ENCODE measurements around the gene RSPH6A. TPM values are rescaled to one million over a fixed set of nuclear protein-coding genes. Genes with fewer than 3 reads are reported as not detected.
"Not testable (repeated sequence)": the region's sequence is repeated elsewhere in the genome, so short reads cannot be mapped to it uniquely, and the experiment has no call there.

Gene RSPH6A
- total RNA-seq, 2 experiments from 2014 or later = 0.17 to 0.25 TPM

- ATAC-seq (ENCODE audit: poor library complexity) = no peak
- CTCF ChIA-PET = no interaction called here
- H3K9me3 Mint-ChIP-seq = no peaks in the 10 kb centered on the region
- no peak for TF ChIP-seq CTCF (IDR thresholded peaks at IDR 0.05)
- intact Hi-C loops (cut with DNase I, micrococcal nuclease) = no loop called here
- H3K4me1 ChIP-seq (ENCODE audit: insufficient read depth, low read length) = no peaks in the 10 kb centered on the region
- H3K9me3 ChIP-seq (ENCODE audit: control insufficient read depth in 1 of 2, insufficient read depth in 1 of 2, low read length in 2 of 2) = no peaks in the 10 kb centered on the region
- H3K27me3 Mint-ChIP-seq = no peaks in the 10 kb centered on the region
- no peaks in the 10 kb centered on the region for H3K4me1 Mint-ChIP-seq (ENCODE audit: low read depth)
- no peak overlapping the region for H3K4me3 ChIP-seq (ENCODE audit: low read length)
- H3K27ac ChIP-seq (ENCODE audit: low read depth in 1 of 2, low read length in 2 of 2) = no peak overlapping the region
- H3K36me3 Mint-ChIP-seq (ENCODE audit: low read depth) = no peaks in the 10 kb centered on the region
- no peaks in the 10 kb centered on the region for H3K36me3 ChIP-seq (ENCODE audit: insufficient read depth, low read length)
- H3K4me3 Mint-ChIP-seq = no peak overlapping the region
- no peak for DNase-seq
- H3K27ac Mint-ChIP-seq = no peak overlapping the region
- POLR2A ChIA-PET = interaction anchor here (0.6 kb wide), 1 partner anchor 343 kb away, joined by 3 read pairs; no protein-coding TSS in a partner anchor
- H3K27me3 ChIP-seq (ENCODE audit: control insufficient read depth in 1 of 2, insufficient read depth in 2 of 2, low read length in 2 of 2) = no peaks in the 10 kb centered on the region
These were observed 61.6 kb downstream of the RSPH6A start for GRCh38 chr19:45753548-45753947.

- Histone ChIP-seq H3K9me3 (ENCODE audit: control insufficient read depth in 1 of 2, insufficient read depth in 1 of 2, low read length in 2 of 2) (no peaks in the 10 kb centered on the region), H3K27me3 (ENCODE audit: control insufficient read depth in 1 of 2, insufficient read depth in 2 of 2, low read length in 2 of 2) (no peaks in the 10 kb centered on the region), H3K4me3 (ENCODE audit: low read length) (no peak overlapping the region), H3K27ac (ENCODE audit: low read depth in 1 of 2, low read length in 2 of 2) (no peak overlapping the region), H3K4me1 (ENCODE audit: insufficient read depth, low read length) (no peaks in the 10 kb centered on the region), H3K36me3 (ENCODE audit: insufficient read depth, low read length) (no peaks in the 10 kb centered on the region)
- H3K9me3 Mint-ChIP-seq = no peaks in the 10 kb centered on the region
- intact Hi-C loops (cut with DNase I, micrococcal nuclease) = no loop called here
- peaks cover under 1% of the 10 kb centered on the region for H3K27me3 Mint-ChIP-seq
- ATAC-seq (ENCODE audit: poor library complexity) (no peak), DNase-seq (no peak)
- H3K4me1 Mint-ChIP-seq (ENCODE audit: low read depth) = no peaks in the 10 kb centered on the region
- no peak overlapping the region for H3K4me3 Mint-ChIP-seq
- CTCF ChIA-PET = interaction anchor here (0.7 kb wide), 1 partner anchor 194 kb away, joined by 3 read pairs; no protein-coding TSS in a partner anchor
- TF ChIP-seq CTCF (IDR thresholded peaks at IDR 0.05) = no peak
- no peak overlapping the region for H3K27ac Mint-ChIP-seq
- POLR2A ChIA-PET = interaction anchor here (0.7 kb wide), 1 partner anchor 43 kb away, joined by 3 read pairs; no protein-coding TSS in a partner anchor
- H3K36me3 Mint-ChIP-seq (ENCODE audit: low read depth) = no peaks in the 10 kb centered on the region
These were observed 62.5 kb downstream of the RSPH6A start for GRCh38 chr19:45752639-45753038.

- H3K27ac ChIP-seq (ENCODE audit: low read depth in 1 of 2, low read length in 2 of 2); POLR2A ChIA-PET; H3K36me3 ChIP-seq (ENCODE audit: insufficient read depth, low read length): not testable (repeated sequence)
These were observed 63.6 kb downstream of the RSPH6A start for GRCh38 chr19:45751483-45751882.

GRCh38 chr19:45747513-45747912 is 67.6 kb downstream of the RSPH6A start:
- POLR2A ChIA-PET = no interaction called here
- intact Hi-C loops (cut with DNase I, micrococcal nuclease) = no loop called here
- H3K9me3 Mint-ChIP-seq = no peaks in the 10 kb centered on the region

More at GRCh38 chr19:45751483-45751882, 63.6 kb downstream of the RSPH6A start:
- H3K4me3 ChIP-seq (ENCODE audit: low read length); H3K4me1 Mint-ChIP-seq (ENCODE audit: low read depth); H3K9me3 Mint-ChIP-seq; intact Hi-C loops (cut with DNase I, micrococcal nuclease); H3K36me3 Mint-ChIP-seq (ENCODE audit: low read depth); H3K27ac Mint-ChIP-seq; DNase-seq; ATAC-seq (ENCODE audit: poor library complexity); H3K27me3 ChIP-seq (ENCODE audit: control insufficient read depth in 1 of 2, insufficient read depth in 2 of 2, low read length in 2 of 2); H3K27me3 Mint-ChIP-seq; H3K4me3 Mint-ChIP-seq; H3K4me1 ChIP-seq (ENCODE audit: insufficient read depth, low read length); H3K9me3 ChIP-seq (ENCODE audit: control insufficient read depth in 1 of 2, insufficient read depth in 1 of 2, low read length in 2 of 2): not testable (repeated sequence)
- CTCF ChIA-PET = interaction anchor here (0.6 kb wide), 1 partner anchor 47 kb away, joined by 3 read pairs; no protein-coding TSS in a partner anchor

More at GRCh38 chr19:45747513-45747912, 67.6 kb downstream of the RSPH6A start:
- CTCF ChIA-PET = interaction anchor here (1.4 kb wide), 1 partner anchor 69 kb away, joined by 3 read pairs; no protein-coding TSS in a partner anchor
- DNase-seq (no peak), ATAC-seq (ENCODE audit: poor library complexity) (no peak)
- Histone ChIP-seq H3K4me3 (ENCODE audit: low read length) (no peak overlapping the region), H3K9me3 (ENCODE audit: control insufficient read depth in 1 of 2, insufficient read depth in 1 of 2, low read length in 2 of 2) (no peaks in the 10 kb centered on the region), H3K27ac (ENCODE audit: low read depth in 1 of 2, low read length in 2 of 2) (no peak overlapping the region), H3K4me1 (ENCODE audit: insufficient read depth, low read length) (no peaks in the 10 kb centered on the region), H3K27me3 (ENCODE audit: control insufficient read depth in 1 of 2, insufficient read depth in 2 of 2, low read length in 2 of 2) (peaks cover 0 to 5% of the 10 kb centered on the region in 2 experiments), H3K36me3 (ENCODE audit: insufficient read depth, low read length) (no peaks in the 10 kb centered on the region)
- Mint-ChIP-seq H3K36me3 (ENCODE audit: low read depth) (no peaks in the 10 kb centered on the region), H3K4me3 (no peak overlapping the region), H3K27me3 (peaks cover 16% of the 10 kb centered on the region), H3K27ac (no peak overlapping the region), H3K4me1 (ENCODE audit: low read depth) (no peaks in the 10 kb centered on the region)
- no peak for TF ChIP-seq CTCF (IDR thresholded peaks at IDR 0.05)

Measured in CD4-positive, alpha-beta T cell (primary cell).